ENCODE measurements around the gene TBC1D4. TPM values are rescaled to one million over a fixed set of nuclear protein-coding genes. Genes with fewer than 3 reads are reported as not detected.

Gene TBC1D4
- total RNA-seq, 1 experiment from 2014 or later = 5.5 TPM

- Histone ChIP-seq H3K9me3 (ENCODE audit: control insufficient read depth, insufficient read depth, low read depth, low read length) (no peaks in the 10 kb centered on the region), H3K27me3 (ENCODE audit: control insufficient read depth, insufficient read depth, low read length) (no peaks in the 10 kb centered on the region), H3K4me1 (ENCODE audit: control insufficient read depth, insufficient read depth, low read length) (no peaks in the 10 kb centered on the region), H3K4me3 (ENCODE audit: low read depth in 2 of 2, low read length in 2 of 2) (no peak overlapping the region), H3K36me3 (ENCODE audit: control insufficient read depth, insufficient read depth, low read length) (no peaks in the 10 kb centered on the region), H3K27ac (ENCODE audit: low read length) (no peak overlapping the region)
- BruUV-seq (replicated peaks) = no TSS peak
- DNase-seq (ENCODE audit: low read depth, low spot score) (no peak), ATAC-seq (no peak)
- CTCF ChIA-PET = interaction anchor here (0.7 to 1.3 kb wide), 2 partner anchors 110 to 919 kb away, joined by 4 read pairs; partner anchors contain the start of gene TBC1D4
- POLR2A ChIA-PET = no interaction called here
- TF ChIP-seq POLR2AphosphoS5 (IDR thresholded peaks at IDR 0.05; ENCODE audit: low read depth, low read length) (no peak), REST (IDR thresholded peaks at IDR 0.05; ENCODE audit: insufficient read depth in 1 of 2, low read depth in 2 of 2, low read length in 1 of 2) (no peak), CTCF (IDR thresholded peaks at IDR 0.05) (peak; percentile 77), SIN3A (IDR thresholded peaks at IDR 0.05; ENCODE audit: borderline replicate concordance, insufficient read depth, low read depth, low read length) (no peak)
- in situ Hi-C loops (cut with HindIII; ENCODE audit: low pct_unique_long_range_greater_than_20kb, low sequenced_read_pairs) (no loop called here), intact Hi-C loops (cut with micrococcal nuclease; ENCODE audit: unreplicated experiment) (loop anchor here (5.0 kb wide), 1 partner anchor 110 kb away; the partner anchor contains the start of gene TBC1D4)
These were observed 109.5 kb downstream of the TBC1D4 start for GRCh38 chr13:75372517-75372916.

GRCh38 chr13:75371203-75371602, 110.8 kb downstream of the TBC1D4 start:
- ChIA-PET POLR2A (no interaction called here), CTCF (no interaction called here)
- ATAC-seq (no peak), DNase-seq (ENCODE audit: low read depth, low spot score) (no peak)
- BruUV-seq (replicated peaks) = no TSS peak
- H3K4me3 ChIP-seq (ENCODE audit: low read depth in 2 of 2, low read length in 2 of 2) = no peak overlapping the region
- intact Hi-C loops (cut with micrococcal nuclease; ENCODE audit: unreplicated experiment) = loop anchor here (5.0 kb wide), 1 partner anchor 111 kb away; the partner anchor contains the start of gene TBC1D4
- H3K9me3 ChIP-seq (ENCODE audit: control insufficient read depth, insufficient read depth, low read depth, low read length) = no peaks in the 10 kb centered on the region
- no peaks in the 10 kb centered on the region for H3K36me3 ChIP-seq (ENCODE audit: control insufficient read depth, insufficient read depth, low read length)
- no peaks in the 10 kb centered on the region for H3K4me1 ChIP-seq (ENCODE audit: control insufficient read depth, insufficient read depth, low read length)
- no peak overlapping the region for H3K27ac ChIP-seq (ENCODE audit: low read length)
- in situ Hi-C loops (cut with HindIII; ENCODE audit: low pct_unique_long_range_greater_than_20kb, low sequenced_read_pairs) = no loop called here
- no peaks in the 10 kb centered on the region for H3K27me3 ChIP-seq (ENCODE audit: control insufficient read depth, insufficient read depth, low read length)
- TF ChIP-seq CTCF (IDR thresholded peaks at IDR 0.05) = no peak
- TF ChIP-seq POLR2AphosphoS5 (IDR thresholded peaks at IDR 0.05; ENCODE audit: low read depth, low read length) = no peak
- TF ChIP-seq TCF7L2 (IDR thresholded peaks at IDR 0.05; ENCODE audit: low read depth, low read length) = no peak
- no peak for TF ChIP-seq REST (IDR thresholded peaks at IDR 0.05; ENCODE audit: insufficient read depth in 1 of 2, low read depth in 2 of 2, low read length in 1 of 2)
- no peak for TF ChIP-seq SIN3A (IDR thresholded peaks at IDR 0.05; ENCODE audit: borderline replicate concordance, insufficient read depth, low read depth, low read length)

Data from Panc1 (cell line).